Endothelial cell of umbilical vein (primary cell): ENCODE results near the gene IGSF3.

ENCODE experiments used
- CTCF ChIP-seq, 2 donors: IDR thresholded peaks; 1 replicate in 1 of 2; 2 replicates in 1 of 2; pipeline ENCODE4 v1.5.1; 2011; ENCODE audit warnings: low read length in 2 of 2, mild to moderate bottlenecking in 2 of 2, moderate library complexity in 2 of 2, control low read depth in 1 of 2, inconsistent platforms in 1 of 2, low read depth in 1 of 2; ENCODE audit not compliant: insufficient read depth in 1 of 2; ENCODE audit errors: extremely low read depth in 1 of 2
- EZH2 ChIP-seq: IDR thresholded peaks from 2 replicates; pipeline ENCODE4 v1.6.1; 2012; ENCODE audit warnings: borderline replicate concordance, low read depth, mild to moderate bottlenecking, moderate library complexity, low read length, inconsistent platforms; ENCODE audit not compliant: severe bottlenecking
- GATA2 ChIP-seq: IDR thresholded peaks from 2 replicates; pipeline ENCODE4 v1.7.0; 2011; ENCODE audit warnings: low read depth, mild to moderate bottlenecking, moderate library complexity, mixed read lengths, low read length; ENCODE audit not compliant: insufficient read length, insufficient read depth
- JUN ChIP-seq: IDR thresholded peaks from 2 replicates; pipeline ENCODE4 v1.6.1; 2011; ENCODE audit warnings: borderline replicate concordance, low read depth; ENCODE audit not compliant: insufficient read length, insufficient read depth
- MYC ChIP-seq: IDR thresholded peaks from one replicate; pipeline ENCODE4 v1.6.1; 2011; ENCODE audit warnings: mild to moderate bottlenecking, low read depth, low read length
- POLR2A ChIP-seq: IDR thresholded peaks from 2 replicates; pipeline ENCODE4 v1.6.1; 2012; ENCODE audit warnings: low read depth, mild to moderate bottlenecking, control low read depth, low read length
- POLR2AphosphoS5 ChIP-seq: IDR thresholded peaks from 2 replicates; pipeline ENCODE4 v1.6.1; 2012; ENCODE audit warnings: low read depth, mild to moderate bottlenecking, control low read depth, low read length, moderate library complexity; ENCODE audit not compliant: insufficient read depth
- TF ChIP-seq, protein P1 (sequence below): IDR thresholded peaks from 2 replicates; pipeline ENCODE4 v1.6.1; 2011; ENCODE audit not compliant: insufficient read depth, insufficient read length

DNA sequence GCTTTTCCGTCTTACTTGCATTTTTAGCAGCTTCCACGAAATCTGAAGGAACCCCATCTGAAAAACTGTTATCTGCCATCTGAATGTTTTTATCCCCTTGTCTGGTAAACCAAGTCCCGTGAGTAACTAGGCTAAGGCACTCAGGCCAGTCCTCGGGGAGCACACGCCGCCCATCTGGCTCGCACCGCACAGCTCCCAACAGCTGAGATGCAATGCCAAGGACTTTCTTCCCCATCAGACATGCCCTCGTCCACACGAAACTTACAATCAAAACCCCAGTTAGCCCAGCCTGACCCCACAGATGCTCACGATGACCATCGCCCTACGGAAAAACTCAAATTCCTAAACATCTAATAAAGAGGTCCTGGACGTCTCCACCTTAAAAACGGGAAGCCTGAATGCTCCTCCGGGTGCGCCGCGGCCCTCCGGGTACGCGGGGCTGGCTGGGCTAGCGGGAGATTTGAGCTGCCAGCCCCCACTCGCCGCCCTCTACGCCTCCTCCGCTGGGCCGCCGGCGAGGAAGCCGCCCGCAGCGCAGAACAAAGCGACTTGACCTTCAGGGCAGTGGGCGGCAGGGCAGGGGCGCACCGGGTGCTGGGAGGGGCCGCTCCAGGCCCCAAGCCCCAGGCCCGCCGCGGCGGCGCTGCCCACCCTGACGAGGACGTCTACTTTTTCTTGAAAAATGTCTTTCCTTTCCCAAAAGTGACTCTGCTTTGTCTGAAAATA lies 133.4 kb downstream of the IGSF3 start:
- TF ChIP-seq POLR2AphosphoS5: no peak
- TF ChIP-seq EZH2: no peak
- TF ChIP-seq CTCF (IDR thresholded peaks at IDR 0.05; ENCODE audit: extremely low read depth in 1 of 2, insufficient read depth in 1 of 2, low read depth in 1 of 2, low read length in 2 of 2): no peak
- no peak for TF ChIP-seq POLR2A
- TF ChIP-seq, protein P1, sequence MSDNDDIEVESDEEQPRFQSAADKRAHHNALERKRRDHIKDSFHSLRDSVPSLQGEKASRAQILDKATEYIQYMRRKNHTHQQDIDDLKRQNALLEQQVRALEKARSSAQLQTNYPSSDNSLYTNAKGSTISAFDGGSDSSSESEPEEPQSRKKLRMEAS: no peak
- no peak for TF ChIP-seq GATA2
- no peak for TF ChIP-seq MYC
- TF ChIP-seq JUN: no peak
